ENCODE measurements around the gene PITPNC1. TPM values are rescaled to one million over a fixed set of nuclear protein-coding genes. Genes with fewer than 3 reads are reported as not detected.

The PITPNC1 gene
- total and polyA plus RNA-seq, 4 donors: 8.0 to 21.1 (median 15.2) TPM

DNA sequence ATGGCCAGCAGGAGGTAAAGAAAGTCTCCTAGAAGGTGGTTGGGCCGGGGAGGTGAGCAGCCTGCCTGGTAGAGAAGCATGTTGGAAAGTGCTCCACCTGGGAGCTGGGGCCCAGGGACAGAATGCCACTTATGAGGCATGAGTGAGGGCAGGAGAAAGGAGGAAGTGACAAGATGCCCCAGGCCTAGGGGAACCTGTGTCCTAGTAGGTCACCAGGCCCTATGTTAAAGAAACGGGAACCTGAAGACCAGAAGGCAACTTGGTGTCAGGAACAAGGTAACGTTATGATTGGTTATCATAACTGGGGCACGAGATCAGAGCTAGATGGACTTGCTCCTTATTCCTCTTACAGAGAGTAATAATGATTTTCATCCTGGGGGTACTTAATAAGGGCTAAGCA is 34.3 kb downstream of the PITPNC1 start:
- H3K27ac ChIP-seq (ENCODE audit: low read depth in 1 of 2, low read length in 1 of 2): no peak overlapping the region
- H3K4me3 ChIP-seq: no peak overlapping the region
- peaks cover 0 to 2% (median 0%) of the 10 kb centered on the region in 4 donors for H3K9me3 ChIP-seq (ENCODE audit: control insufficient read depth in 4 of 4, insufficient read depth in 3 of 4, low read length in 3 of 4)
- ATAC-seq (ENCODE audit: insufficient read depth, low FRiP score) (no peak), DNase-seq (no peak)
- H3K9ac ChIP-seq (ENCODE audit: insufficient read depth in 1 of 2, low read length in 2 of 2): no peak overlapping the region
- peaks cover 0 to 5% (median 0%) of the 10 kb centered on the region in 5 donors for H3K4me1 ChIP-seq (ENCODE audit: control insufficient read depth in 5 of 5, insufficient read depth in 5 of 5, low read length in 5 of 5)
- whole genome bisulfite sequencing, 2 donors: 66 to 82% methylated on average over 4 of the region's 4 CpGs
- H3K36me3 ChIP-seq (ENCODE audit: control insufficient read depth in 4 of 4, insufficient read depth in 4 of 4, low read length in 4 of 4): no peaks in the 10 kb centered on the region
- TF ChIP-seq, protein P1, sequence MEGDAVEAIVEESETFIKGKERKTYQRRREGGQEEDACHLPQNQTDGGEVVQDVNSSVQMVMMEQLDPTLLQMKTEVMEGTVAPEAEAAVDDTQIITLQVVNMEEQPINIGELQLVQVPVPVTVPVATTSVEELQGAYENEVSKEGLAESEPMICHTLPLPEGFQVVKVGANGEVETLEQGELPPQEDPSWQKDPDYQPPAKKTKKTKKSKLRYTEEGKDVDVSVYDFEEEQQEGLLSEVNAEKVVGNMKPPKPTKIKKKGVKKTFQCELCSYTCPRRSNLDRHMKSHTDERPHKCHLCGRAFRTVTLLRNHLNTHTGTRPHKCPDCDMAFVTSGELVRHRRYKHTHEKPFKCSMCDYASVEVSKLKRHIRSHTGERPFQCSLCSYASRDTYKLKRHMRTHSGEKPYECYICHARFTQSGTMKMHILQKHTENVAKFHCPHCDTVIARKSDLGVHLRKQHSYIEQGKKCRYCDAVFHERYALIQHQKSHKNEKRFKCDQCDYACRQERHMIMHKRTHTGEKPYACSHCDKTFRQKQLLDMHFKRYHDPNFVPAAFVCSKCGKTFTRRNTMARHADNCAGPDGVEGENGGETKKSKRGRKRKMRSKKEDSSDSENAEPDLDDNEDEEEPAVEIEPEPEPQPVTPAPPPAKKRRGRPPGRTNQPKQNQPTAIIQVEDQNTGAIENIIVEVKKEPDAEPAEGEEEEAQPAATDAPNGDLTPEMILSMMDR (IDR thresholded peaks at IDR 0.05; ENCODE audit: control extremely low read depth, extremely low read depth): no peak
- H3K27me3 ChIP-seq (ENCODE audit: control insufficient read depth in 3 of 3, insufficient read depth in 3 of 3, low read length in 2 of 3): no peaks in the 10 kb centered on the region

DNA sequence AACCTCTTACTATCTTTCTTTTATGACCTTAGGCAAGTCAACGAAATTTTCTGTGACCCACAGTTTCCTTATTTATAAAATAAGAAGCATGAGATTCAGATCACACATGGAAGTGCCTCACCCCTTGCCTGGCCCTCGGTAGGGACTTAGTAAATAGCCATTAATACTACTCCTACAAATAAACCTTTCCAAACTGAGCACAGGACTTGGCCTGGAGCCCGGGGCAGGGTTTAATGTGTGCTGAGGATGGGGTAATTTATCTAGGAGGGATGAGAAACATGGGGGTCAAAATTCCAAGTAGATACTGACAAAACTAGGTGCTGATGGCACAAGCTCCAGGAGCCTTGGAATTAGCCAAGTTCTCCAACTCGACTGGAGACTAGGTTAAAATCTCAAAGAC is 35.0 kb downstream of the PITPNC1 start:
- Histone ChIP-seq H3K4me1 (ENCODE audit: control insufficient read depth in 5 of 5, insufficient read depth in 5 of 5, low read length in 5 of 5) (peaks cover 0 to 6% (median 0%) of the 10 kb centered on the region in 5 donors), H3K27ac (ENCODE audit: low read depth in 1 of 2, low read length in 1 of 2) (no peak overlapping the region), H3K4me3 (no peak overlapping the region), H3K9ac (ENCODE audit: insufficient read depth in 1 of 2, low read length in 2 of 2) (no peak overlapping the region), H3K27me3 (ENCODE audit: control insufficient read depth in 3 of 3, insufficient read depth in 3 of 3, low read length in 2 of 3) (no peaks in the 10 kb centered on the region), H3K36me3 (ENCODE audit: control insufficient read depth in 4 of 4, insufficient read depth in 4 of 4, low read length in 4 of 4) (no peaks in the 10 kb centered on the region), H3K9me3 (ENCODE audit: control insufficient read depth in 4 of 4, insufficient read depth in 3 of 4, low read length in 3 of 4) (peaks cover 0 to 2% (median 0%) of the 10 kb centered on the region in 4 donors)
- DNase-seq (no peak), ATAC-seq (ENCODE audit: insufficient read depth, low FRiP score) (no peak)
- TF ChIP-seq, protein P1 (IDR thresholded peaks at IDR 0.05; ENCODE audit: control extremely low read depth, extremely low read depth): no peak
- WGBS, 2 donors: 54 to 71% methylated on average over 4 of the region's 4 CpGs

- peaks cover 0 to 7% (median 0%) of the 10 kb centered on the region in 5 donors for H3K4me1 ChIP-seq (ENCODE audit: control insufficient read depth in 5 of 5, insufficient read depth in 5 of 5, low read length in 5 of 5)
- no peak for ATAC-seq (ENCODE audit: insufficient read depth, low FRiP score)
- whole genome bisulfite sequencing, 2 donors: 53 to 60% methylated on average over 2 of the region's 2 CpGs
These were observed 35.9 kb downstream of the PITPNC1 start for GRCh38 chr17:67412941-67413340.

More at GRCh38 chr17:67412941-67413340, 35.9 kb downstream of the PITPNC1 start:
- Histone ChIP-seq H3K36me3 (ENCODE audit: control insufficient read depth in 4 of 4, insufficient read depth in 4 of 4, low read length in 4 of 4) (no peaks in the 10 kb centered on the region), H3K4me3 (no peak overlapping the region), H3K27ac (ENCODE audit: low read depth in 1 of 2, low read length in 1 of 2) (no peak overlapping the region), H3K9ac (ENCODE audit: insufficient read depth in 1 of 2, low read length in 2 of 2) (no peak overlapping the region), H3K9me3 (ENCODE audit: control insufficient read depth in 4 of 4, insufficient read depth in 3 of 4, low read length in 3 of 4) (peaks cover 0 to 2% (median 0%) of the 10 kb centered on the region in 4 donors), H3K27me3 (ENCODE audit: control insufficient read depth in 3 of 3, insufficient read depth in 3 of 3, low read length in 2 of 3) (no peaks in the 10 kb centered on the region)
- TF ChIP-seq, protein P1 (IDR thresholded peaks at IDR 0.05; ENCODE audit: control extremely low read depth, extremely low read depth): no peak
- no peak for DNase-seq

Data from lung (tissue), 12 donors.